Vagina (tissue), 2 donors: ENCODE results near the gene ISYNA1.

Experiments
- CTCF ChIP-seq, 3 experiments: fragments of 450-650 bp in 2 of 3; fragments of 200-600 bp in 1 of 3; sonication (generic) in 1 of 3; IDR thresholded peaks; one replicate each; pipeline ENCODE4 v1.5.1; 2017 to 2019; ENCODE audit warnings: antibody characterized with exemption in 3 of 3, mild to moderate bottlenecking in 2 of 3, moderate library complexity in 2 of 3
- POLR2AphosphoS5 ChIP-seq, 2 donors: sonication (generic); formaldehyde crosslinking; IDR thresholded peaks; one replicate each; pipeline ENCODE4 v1.9.0; 2017; ENCODE audit warnings: antibody characterized with exemption in 2 of 2, mild to moderate bottlenecking in 2 of 2, low read depth in 1 of 2; ENCODE audit not compliant: insufficient read depth in 1 of 2

DNA sequence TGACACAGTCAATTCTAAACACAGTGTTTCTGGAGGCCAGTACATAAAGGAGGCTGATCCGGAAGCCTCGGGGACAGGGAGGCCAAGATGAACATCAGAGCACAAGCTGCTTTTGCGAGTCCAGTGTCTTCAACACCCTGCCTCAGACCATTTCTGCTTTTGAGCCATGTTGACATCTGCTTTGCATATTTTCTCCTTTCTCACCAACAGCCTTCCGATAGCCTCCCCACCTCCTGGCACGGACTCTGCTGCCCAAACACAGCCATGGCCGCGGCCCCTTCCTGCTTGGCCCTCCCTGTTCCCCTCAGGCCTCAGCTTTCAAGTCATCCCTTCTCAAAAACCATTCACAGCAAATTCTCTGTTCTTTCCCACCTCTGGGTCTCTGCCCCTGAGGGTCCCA is 44.1 kb downstream of the ISYNA1 start:
- TF ChIP-seq CTCF (IDR thresholded peaks at IDR 0.05) (no peak), POLR2AphosphoS5 (IDR thresholded peaks at IDR 0.05; ENCODE audit: insufficient read depth in 1 of 2, low read depth in 1 of 2) (no peak)
